Sigmoid colon (tissue), 7 donors: ENCODE results near the gene KRT73. TPM values are rescaled to one million over a fixed set of nuclear protein-coding genes. Genes with fewer than 3 reads are reported as not detected.

Experiments used
- DNase-seq: peaks from one replicate; pipeline ENCODE4 v3.0.0-alpha.2; 2019
- H3K27ac ChIP-seq, 4 donors: fragments of 200-600 bp; sonication (generic); one replicate each; pipeline ENCODE4 v1.5.1; 2016 to 2019; ENCODE audit warnings: mild to moderate bottlenecking in 1 of 4
- H3K27me3 ChIP-seq, 3 donors: fragments of 200-600 bp; sonication (generic); one replicate each; pipeline ENCODE4 v1.5.1; 2019; ENCODE audit warnings: mild to moderate bottlenecking in 1 of 3
- H3K36me3 ChIP-seq, 4 donors: fragments of 200-600 bp; sonication (generic); one replicate each; pipeline ENCODE4 v1.5.1; 2016 to 2019
- H3K4me1 ChIP-seq, 4 donors: fragments of 200-600 bp; sonication (generic); one replicate each; pipeline ENCODE4 v1.5.1; 2017 to 2019
- H3K4me3 ChIP-seq, 4 donors: fragments of 200-600 bp; sonication (generic); one replicate each; pipeline ENCODE4 v1.5.1; 2017 to 2019; ENCODE audit warnings: mild to moderate bottlenecking in 2 of 4, moderate library complexity in 1 of 4
- H3K9me3 ChIP-seq, 4 donors: fragments of 200-600 bp in 3 of 4; sonication (generic) in 3 of 4; one replicate each; pipeline versions ENCODE4 v1.5.1 to v1.6.1; 2013 to 2019
- CTCF ChIP-seq, 4 experiments: fragments of 450-650 bp in 3 of 4; fragments of 200-600 bp in 1 of 4; IDR thresholded peaks; one replicate each; pipeline ENCODE4 v1.5.1; 2016 to 2019; ENCODE audit warnings: antibody characterized with exemption in 4 of 4, mild to moderate bottlenecking in 3 of 4, moderate library complexity in 2 of 4
- EP300 ChIP-seq, 4 donors: sonication (generic); formaldehyde crosslinking; IDR thresholded peaks; one replicate each; pipeline ENCODE4 v1.6.1; 2017; ENCODE audit warnings: antibody characterized with exemption in 4 of 4
- POLR2A ChIP-seq, 2 donors: fragments of 450-650 bp; IDR thresholded peaks; one replicate each; pipeline ENCODE4 v1.6.1; 2016; ENCODE audit warnings: antibody characterized with exemption in 2 of 2, mild to moderate bottlenecking in 2 of 2, moderate library complexity in 2 of 2
- POLR2AphosphoS5 ChIP-seq, 4 donors: sonication (generic); formaldehyde crosslinking; IDR thresholded peaks; one replicate each; pipeline ENCODE4 v1.6.1; 2017; ENCODE audit warnings: antibody characterized with exemption in 4 of 4
- WGBS, 2 donors: extraction: QIAGEN DNeasy Blood & Tissue Kit; methylation state at CpG; one replicate each; pipeline ENCODE4 v1.1.7; 2013; 5-methylcytosine and 5-hydroxymethylcytosine counted together
- intact Hi-C: fragments of 100-400 bp; cut with DNase I; formaldehyde crosslinking; loops from one replicate; pipeline ENCODE4 v1.15.1; 2023
- polyA plus RNA-seq, 3 donors: library from polyadenylated mRNA; stranded (reverse); fragments of 200-250 nt; gene quantifications; one replicate each; pipeline ENCODE4 v1.2.3, GENCODE V29; 2013
- total RNA-seq, 4 donors: library from RNA; depleted of rRNA; stranded (reverse); fragments of >200 nt; gene quantifications; one replicate each; pipeline ENCODE4 v1.1.0, GENCODE V29; 2016
- donor health status: healthy with polysubstance abuse.
- donor health status: Bipolar disorder and iron deficiency.
- donor health status: healthy.

KRT73 gene
- total and polyA plus RNA-seq, 7 donors = 0.73 TPM; not detected in 6

GRCh38 chr12:52568111-52568510 lies 50.2 kb downstream of the KRT73 start:
- no peak overlapping the region for H3K4me3 ChIP-seq
- DNase-seq = no peak
- no peaks in the 10 kb centered on the region for H3K36me3 ChIP-seq
- H3K4me1 ChIP-seq = no peaks in the 10 kb centered on the region
- no peak overlapping the region for H3K27ac ChIP-seq
- intact Hi-C loops = no loop called here
- TF ChIP-seq CTCF (IDR thresholded peaks at IDR 0.05) (no peak), EP300 (IDR thresholded peaks at IDR 0.05) (no peak), POLR2AphosphoS5 (IDR thresholded peaks at IDR 0.05) (no peak), POLR2A (IDR thresholded peaks at IDR 0.05) (no peak)
- no peaks in the 10 kb centered on the region for H3K9me3 ChIP-seq
- WGBS, 2 donors = 83 to 85% methylated on average over 12 of the region's 12 CpGs
- no peaks in the 10 kb centered on the region for H3K27me3 ChIP-seq

GRCh38 chr12:52566847-52567291 lies 51.5 kb downstream of the KRT73 start:
- no peak for TF ChIP-seq CTCF (IDR thresholded peaks at IDR 0.05)
- no peak for TF ChIP-seq POLR2A (IDR thresholded peaks at IDR 0.05)
- TF ChIP-seq POLR2AphosphoS5 (IDR thresholded peaks at IDR 0.05) = no peak
- no peak for DNase-seq
- Histone ChIP-seq H3K4me3 (no peak overlapping the region), H3K9me3 (no peaks in the 10 kb centered on the region), H3K36me3 (no peaks in the 10 kb centered on the region), H3K27ac (no peak overlapping the region), H3K27me3 (no peaks in the 10 kb centered on the region), H3K4me1 (no peaks in the 10 kb centered on the region)
- intact Hi-C loops = no loop called here
- WGBS, 2 donors = 54 to 70% methylated on average over 8 of the region's 8 CpGs

- TF ChIP-seq EP300 (IDR thresholded peaks at IDR 0.05) (no peak), CTCF (IDR thresholded peaks at IDR 0.05) (no peak), POLR2A (IDR thresholded peaks at IDR 0.05) (no peak), POLR2AphosphoS5 (IDR thresholded peaks at IDR 0.05) (no peak)
- DNase-seq = no peak
- H3K4me1 ChIP-seq = no peaks in the 10 kb centered on the region
- intact Hi-C loops = no loop called here
- H3K36me3 ChIP-seq = no peaks in the 10 kb centered on the region
- H3K27me3 ChIP-seq = no peaks in the 10 kb centered on the region
- H3K9me3 ChIP-seq = no peaks in the 10 kb centered on the region
- 54 to 64% methylated on average over 1 of the region's 1 CpG for WGBS, 2 donors
- H3K4me3 ChIP-seq = no peak overlapping the region
- no peak overlapping the region for H3K27ac ChIP-seq
Observed at GRCh38 chr12:52564582-52564981, 53.8 kb downstream of the KRT73 start.

- Histone ChIP-seq H3K4me3 (no peak overlapping the region), H3K27ac (no peak overlapping the region), H3K4me1 (no peaks in the 10 kb centered on the region), H3K9me3 (no peaks in the 10 kb centered on the region), H3K36me3 (no peaks in the 10 kb centered on the region), H3K27me3 (no peaks in the 10 kb centered on the region)
- TF ChIP-seq CTCF (IDR thresholded peaks at IDR 0.05) (no peak), POLR2A (IDR thresholded peaks at IDR 0.05) (no peak), POLR2AphosphoS5 (IDR thresholded peaks at IDR 0.05) (no peak), EP300 (IDR thresholded peaks at IDR 0.05) (no peak)
- DNase-seq = no peak
- intact Hi-C loops = no loop called here
- 53 to 68% methylated on average over 3 of the region's 3 CpGs for WGBS, 2 donors
Observed at GRCh38 chr12:52561880-52562449, 56.4 kb downstream of the KRT73 start.

- Histone ChIP-seq H3K4me3 (no peak overlapping the region), H3K36me3 (no peaks in the 10 kb centered on the region), H3K4me1 (no peaks in the 10 kb centered on the region), H3K27me3 (no peaks in the 10 kb centered on the region), H3K27ac (no peak overlapping the region), H3K9me3 (no peaks in the 10 kb centered on the region)
- no peak for DNase-seq
- intact Hi-C loops = no loop called here
- TF ChIP-seq POLR2AphosphoS5 (IDR thresholded peaks at IDR 0.05) = no peak
- TF ChIP-seq EP300 (IDR thresholded peaks at IDR 0.05) = no peak
- TF ChIP-seq POLR2A (IDR thresholded peaks at IDR 0.05) = no peak
- no peak for TF ChIP-seq CTCF (IDR thresholded peaks at IDR 0.05)
- WGBS, 2 donors = 80 to 86% methylated on average over 4 of the region's 4 CpGs
Observed at GRCh38 chr12:52559979-52560378, 58.4 kb downstream of the KRT73 start.
